Measurements from ENCODE around the gene RNF183.
A peak's percentile ranks its signal among the peaks of the same experiment; 100 is the strongest.

Gene RNF183

GRCh38 chr9:113302792-113303418 lies at the start of gene RNF183:
RNF183 (minus strand) TSS chr9:113303376; CDS start chr9:113298184, 5,192 bp downstream.
- DNase-seq (ENCODE audit: low read depth, low spot score), result peak; percentile 30

- DNase-seq (ENCODE audit: low read depth, low spot score), result no peak
Measured at GRCh38 chr9:113352411-113352810, 49.2 kb upstream of the RNF183 start.

DNA sequence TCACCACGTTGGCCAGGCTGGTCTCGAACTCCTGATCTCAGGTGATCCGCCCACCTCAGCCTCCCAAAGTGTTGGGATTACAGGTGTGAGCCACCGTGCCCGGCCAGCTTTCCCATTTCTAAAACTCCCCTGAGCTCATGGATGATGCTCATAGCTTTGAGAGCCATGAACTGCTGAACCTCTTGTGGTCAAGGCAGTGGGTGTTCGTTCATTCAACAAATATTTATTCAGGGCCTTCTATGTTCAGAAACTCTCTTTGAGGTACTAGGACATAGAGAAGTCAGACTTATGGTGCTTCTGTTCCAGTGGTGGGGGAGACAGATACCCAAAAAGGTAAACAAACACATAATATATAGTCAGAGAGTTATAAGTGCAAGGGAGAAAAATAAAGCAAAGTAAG lies 48.8 kb upstream of the RNF183 start:
- no peak for DNase-seq (ENCODE audit: low read depth, low spot score)

GRCh38 chr9:113350937-113351336 lies 47.8 kb upstream of the RNF183 start:
- peak; percentile 48 for DNase-seq (ENCODE audit: low read depth, low spot score)

GRCh38 chr9:113350107-113350661 lies 47.0 kb upstream of the RNF183 start:
- peak; percentile 59 for DNase-seq (ENCODE audit: low read depth, low spot score)

GRCh38 chr9:113349445-113350094 lies 46.4 kb upstream of the RNF183 start, which contains the start of gene BSPRY:
BSPRY (plus strand) TSS chr9:113349541; CDS start chr9:113349580, 39 bp downstream.
- peak; percentile 43 for DNase-seq (ENCODE audit: low read depth, low spot score)

GRCh38 chr9:113349066-113349444 lies 45.9 kb upstream of the RNF183 start:
- DNase-seq (ENCODE audit: low read depth, low spot score), result peak; percentile 26

- DNase-seq (ENCODE audit: low read depth, low spot score), result no peak
Measured at GRCh38 chr9:113348437-113348836, 45.3 kb upstream of the RNF183 start.

DNA sequence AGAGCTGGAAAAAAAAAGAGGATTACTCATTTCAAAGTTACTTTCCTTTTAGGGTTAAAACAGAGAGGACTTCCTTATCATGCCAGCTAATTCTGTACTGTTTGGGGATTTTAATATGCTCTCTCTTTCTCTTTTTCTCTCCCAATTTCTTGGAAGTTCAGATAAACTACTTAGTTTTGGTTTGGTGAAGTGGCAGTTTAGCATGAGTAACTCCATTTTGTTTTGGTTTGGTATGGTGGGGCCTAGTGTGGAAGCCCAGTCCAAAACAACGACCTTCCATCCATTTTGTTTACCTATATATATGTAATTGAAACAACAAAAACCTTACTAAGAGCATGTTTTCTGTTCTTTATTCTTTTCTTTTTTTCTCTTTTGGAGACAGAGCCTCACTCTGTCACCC lies 42.5 kb upstream of the RNF183 start:
- DNase-seq (ENCODE audit: low read depth, low spot score), result no peak

DNA sequence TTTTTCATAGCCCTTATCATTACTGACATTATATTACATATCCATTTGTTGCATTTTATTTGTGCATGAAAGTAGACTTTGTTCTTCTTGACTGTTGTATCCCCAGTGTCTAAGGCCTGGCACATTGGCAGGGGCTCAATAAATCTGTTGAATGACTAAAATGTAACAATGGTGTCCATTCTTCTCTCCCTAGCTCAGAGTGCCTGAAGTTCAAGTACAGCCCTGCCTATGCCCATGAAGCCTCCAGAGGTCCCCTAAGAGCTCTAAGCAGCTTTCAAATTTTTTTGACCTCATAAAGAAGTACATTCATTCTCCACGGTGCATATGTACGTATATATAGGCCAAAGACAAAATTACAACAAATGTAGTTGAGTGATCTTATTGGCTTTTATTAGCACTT lies 42.0 kb upstream of the RNF183 start:
- DNase-seq (ENCODE audit: low read depth, low spot score), result no peak

DNA sequence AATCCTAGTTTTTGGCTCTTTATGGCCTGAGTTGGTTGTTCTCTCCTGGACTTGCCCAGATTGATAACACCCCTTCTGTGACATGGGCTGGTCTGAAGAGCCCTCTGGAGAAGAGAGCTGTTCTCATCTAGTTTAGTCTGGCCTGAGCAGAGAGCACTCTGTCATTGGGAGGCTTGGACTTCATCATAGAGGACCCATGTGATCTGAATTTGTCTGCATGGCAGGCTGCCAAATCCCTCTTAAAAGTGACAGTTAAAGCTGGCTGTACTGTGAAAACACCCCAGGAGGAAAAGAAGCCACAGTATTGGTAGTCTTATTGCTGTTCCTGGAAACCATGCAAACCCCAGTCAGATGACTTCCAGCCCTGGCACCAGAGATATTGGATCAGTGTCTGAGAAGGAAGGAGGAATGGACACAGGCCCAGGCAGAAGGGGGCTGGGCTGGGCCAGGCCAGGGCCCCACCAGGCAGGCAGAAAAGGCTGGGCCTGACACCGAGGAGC lies 40.6 kb upstream of the RNF183 start:
- no peak for DNase-seq (ENCODE audit: low read depth, low spot score)

- no peak for DNase-seq (ENCODE audit: low read depth, low spot score)
Measured at GRCh38 chr9:113341712-113342410, 38.7 kb upstream of the RNF183 start.

DNA sequence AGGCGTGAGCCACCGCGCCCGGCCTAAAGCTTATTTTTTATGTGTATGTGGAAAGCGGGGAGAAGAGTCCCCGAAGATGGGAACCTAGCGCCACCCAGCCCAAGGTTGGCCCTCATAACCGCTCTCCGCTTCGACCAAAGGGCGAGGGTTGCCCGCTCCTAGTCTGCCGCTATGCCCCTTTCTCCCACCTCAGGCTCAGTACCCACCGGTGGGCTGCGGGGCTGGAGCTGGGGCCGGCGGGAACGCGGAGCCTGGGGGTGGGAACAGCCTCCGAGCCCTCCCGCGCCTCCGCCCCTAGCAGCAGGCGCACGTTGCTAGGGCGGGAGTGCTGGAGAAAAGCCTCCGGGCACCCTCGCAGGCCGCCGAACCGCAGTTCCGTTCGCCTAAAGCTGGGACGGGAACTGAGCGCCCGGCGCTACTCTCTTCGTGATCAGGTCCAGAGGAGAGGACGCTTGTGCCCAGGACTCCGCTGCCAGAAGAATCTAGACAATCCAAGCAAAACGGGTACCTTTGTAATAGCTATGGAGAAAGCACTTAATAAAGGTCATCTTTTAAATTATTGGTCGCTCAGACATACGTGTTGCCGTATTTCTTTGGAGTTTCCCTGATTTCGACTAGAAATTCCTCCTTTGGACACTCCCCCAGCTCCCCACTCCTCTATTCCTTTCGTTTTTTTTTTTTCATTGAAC lies 37.0 kb upstream of the RNF183 start, which contains the start of gene WDR31:
Gene WDR31 (minus strand): TSS at position 265 of the 689 bp plus-strand sequence. CDS start 8,253 bp downstream, outside the sequence.
- DNase-seq (ENCODE audit: low read depth, low spot score), result peak; percentile 92

DNA sequence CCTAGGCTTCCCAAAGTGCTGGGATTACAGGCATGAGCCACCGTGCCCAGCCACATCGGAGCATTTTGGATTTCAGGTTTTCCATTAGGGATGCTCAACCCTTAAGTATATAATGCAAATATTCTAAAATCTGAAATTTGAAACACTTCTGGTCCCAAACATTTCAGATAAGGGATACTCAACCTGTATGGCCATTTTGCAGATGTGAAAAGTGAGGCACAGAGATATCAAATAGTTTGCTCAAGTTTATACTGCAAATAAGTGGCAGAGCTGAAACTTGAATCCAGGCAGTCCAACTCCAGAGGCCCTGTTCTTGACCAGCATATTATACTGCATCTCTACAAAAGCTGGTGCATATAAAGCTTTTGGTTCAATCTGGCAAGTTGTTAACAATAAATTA lies 34.5 kb upstream of the RNF183 start:
- no peak for DNase-seq (ENCODE audit: low read depth, low spot score)

DNA sequence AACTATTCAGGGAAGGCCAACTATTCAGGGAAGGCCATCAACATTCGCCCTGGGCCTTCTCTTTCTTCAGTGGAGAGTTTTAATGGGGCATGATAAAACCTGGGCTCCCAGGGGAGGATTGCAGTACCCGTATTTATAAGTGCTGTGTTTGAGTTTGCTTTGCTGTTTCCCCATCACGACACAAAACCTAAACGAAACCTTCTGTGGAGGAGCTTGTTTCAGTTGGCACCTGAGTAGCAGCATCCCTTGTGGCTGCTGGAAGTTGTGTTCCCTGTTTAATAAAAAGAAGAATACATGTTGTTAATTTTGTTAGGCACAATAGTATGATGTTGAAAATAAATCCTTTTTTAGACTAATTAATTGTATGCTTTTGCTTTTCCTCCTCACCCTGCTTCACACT lies 28.6 kb upstream of the RNF183 start:
- no peak for DNase-seq (ENCODE audit: low read depth, low spot score)

DNA sequence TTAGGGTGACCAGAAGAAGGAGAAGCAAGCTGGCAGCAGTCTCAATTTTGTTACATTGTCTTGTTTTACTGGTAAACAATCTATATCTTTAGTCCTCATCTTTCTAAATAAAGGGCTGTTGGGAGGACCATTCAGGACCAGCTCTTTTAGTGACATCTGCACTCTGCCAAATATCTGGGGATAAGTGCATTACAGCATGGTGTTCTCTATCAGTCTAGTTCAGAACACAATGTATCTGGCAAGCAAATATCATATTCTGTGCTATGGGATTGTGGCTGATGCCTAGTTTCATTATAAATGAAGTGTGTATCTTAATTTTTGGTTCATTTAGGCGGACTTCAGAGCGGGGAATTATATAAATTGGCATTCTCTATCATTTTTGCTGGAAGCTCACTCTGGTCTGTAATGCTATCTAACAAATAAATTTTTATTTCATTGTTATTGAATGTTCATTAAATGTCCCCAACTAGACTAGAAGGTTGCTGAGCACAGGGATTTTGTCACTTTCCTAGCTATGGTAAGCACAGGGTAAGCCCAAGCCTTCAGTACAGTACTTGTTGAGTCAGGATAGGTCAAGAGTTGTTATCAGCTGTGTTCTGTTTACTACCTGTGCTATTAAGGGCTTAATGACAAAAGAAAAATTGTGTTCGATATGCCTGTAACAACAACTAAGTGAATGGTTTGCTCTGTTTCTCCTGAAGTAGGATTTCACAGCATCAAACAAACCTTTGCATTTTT lies 25.0 kb upstream of the RNF183 start:
- no peak for DNase-seq (ENCODE audit: low read depth, low spot score)

- DNase-seq (ENCODE audit: low read depth, low spot score), result no peak
Measured at GRCh38 chr9:113326230-113326629, 23.1 kb upstream of the RNF183 start.

GRCh38 chr9:113322671-113323070 lies 19.5 kb upstream of the RNF183 start:
- no peak for DNase-seq (ENCODE audit: low read depth, low spot score)

DNA sequence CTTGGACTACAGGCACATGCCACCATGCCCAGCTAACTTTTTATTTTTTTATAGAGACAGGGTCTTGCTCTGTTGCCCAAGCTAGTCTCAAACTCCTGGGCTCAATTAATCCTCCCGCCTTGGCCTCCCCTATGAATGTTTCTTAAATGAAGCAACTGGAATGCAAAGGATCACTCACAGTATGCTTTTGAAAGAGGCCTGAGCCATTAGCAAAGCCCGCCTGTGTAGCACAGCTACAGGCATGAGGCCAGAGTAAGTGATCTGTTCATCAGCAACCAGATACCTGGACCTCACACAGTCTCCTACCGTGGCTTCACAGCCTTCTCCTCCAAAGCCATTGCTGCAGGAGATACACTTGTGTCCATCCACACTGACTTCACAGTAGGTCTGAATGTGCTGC lies 16.9 kb upstream of the RNF183 start:
- DNase-seq (ENCODE audit: low read depth, low spot score), result no peak

GRCh38 chr9:113319054-113319453 lies 15.9 kb upstream of the RNF183 start:
- no peak for DNase-seq (ENCODE audit: low read depth, low spot score)

GRCh38 chr9:113317777-113318176 lies 14.6 kb upstream of the RNF183 start:
- no peak for DNase-seq (ENCODE audit: low read depth, low spot score)
